CD4-positive, alpha-beta T cell treated with Interleukin-21 for 1 hour (primary cell): ENCODE results near the gene CD8B2.
"Not testable (repeated sequence)": the region's sequence is repeated elsewhere in the genome, so short reads cannot be mapped to it uniquely, and the experiment has no call there.

ENCODE experiments used
- DNase-seq: peaks from one replicate; pipeline ENCODE4 v3.0.0-alpha.2; 2020

The CD8B2 gene

GRCh38 chr2:106553321-106553720 lies 66.2 kb downstream of the CD8B2 start:
- no peak for DNase-seq

DNA sequence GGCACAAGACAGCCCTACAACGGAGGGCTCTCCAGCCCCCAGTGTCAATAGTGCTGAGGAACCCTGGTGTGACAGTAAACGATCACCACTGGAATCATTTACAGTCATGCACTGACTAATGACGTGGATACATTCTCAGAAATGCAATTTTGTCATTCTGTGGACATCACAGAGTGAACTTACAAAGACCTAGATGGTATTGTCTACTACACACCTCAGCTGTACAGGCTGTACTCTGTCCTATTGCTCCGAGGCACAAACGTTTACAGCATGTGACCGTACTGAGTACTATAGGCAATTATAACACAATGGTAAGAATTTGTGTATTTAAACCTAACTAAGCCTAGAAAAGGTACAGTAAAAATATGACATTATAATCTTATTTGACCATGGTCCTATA lies 67.2 kb downstream of the CD8B2 start:
- no peak for DNase-seq

DNA sequence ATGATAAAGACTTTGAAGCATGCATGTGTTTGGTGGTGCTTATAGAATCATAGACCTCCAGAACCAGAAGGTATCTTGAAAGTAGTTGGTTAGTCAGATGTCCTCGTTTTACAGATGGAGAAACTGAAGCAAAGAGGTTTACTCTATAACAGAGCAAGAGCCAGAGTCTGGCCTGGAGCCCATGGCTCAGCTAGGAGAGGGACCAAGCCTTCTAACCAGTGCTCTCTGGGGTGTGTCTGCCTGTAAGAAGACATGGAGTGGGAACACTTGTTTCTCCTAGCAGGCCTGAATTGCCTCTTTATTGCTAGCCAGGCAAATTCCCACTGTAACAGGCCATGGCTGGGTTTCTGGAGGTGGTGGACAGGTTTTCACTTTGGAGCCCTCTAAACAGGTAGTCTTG lies 67.9 kb downstream of the CD8B2 start:
- DNase-seq: no peak

GRCh38 chr2:106559786-106560185 lies 72.6 kb downstream of the CD8B2 start:
- DNase-seq: not testable (repeated sequence)

DNA sequence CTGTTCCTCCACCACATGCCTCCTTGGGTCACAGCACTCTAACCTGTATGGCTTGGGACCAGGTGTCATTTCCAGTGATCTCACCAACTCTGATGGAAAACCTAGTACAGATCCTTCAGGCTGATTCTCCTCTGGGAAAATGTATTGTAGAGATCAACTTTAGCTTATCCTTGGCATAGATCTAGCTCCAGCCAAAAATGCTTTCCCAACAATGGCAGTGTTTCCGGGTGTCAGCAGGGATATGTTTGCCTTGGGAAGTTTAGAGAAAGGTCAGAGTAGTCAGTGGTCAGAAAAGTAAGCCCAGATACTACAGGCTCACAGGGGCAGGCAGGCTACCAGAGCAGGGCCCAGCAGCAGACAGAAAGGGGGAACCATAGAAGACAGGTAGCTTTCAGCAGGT lies 73.6 kb downstream of the CD8B2 start:
- DNase-seq: no peak

DNA sequence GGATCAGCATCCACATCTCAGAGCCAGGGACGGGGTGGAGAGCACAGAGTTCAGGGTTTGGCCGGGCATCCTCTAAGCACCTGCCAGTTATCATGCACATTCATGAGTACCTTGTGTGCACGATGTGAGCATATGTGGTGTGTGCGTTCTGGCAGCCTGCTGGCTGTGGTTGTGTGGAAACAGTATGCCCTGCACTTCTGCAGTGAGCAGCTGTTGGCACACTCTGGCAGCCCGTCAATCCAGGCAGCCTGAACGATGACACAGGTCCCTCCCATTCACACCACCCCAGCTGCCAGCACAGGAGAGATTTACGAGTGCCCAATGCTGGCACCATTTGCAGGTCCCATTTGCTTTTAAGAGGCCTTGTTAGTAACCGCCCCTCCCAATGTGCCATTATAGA lies 74.2 kb downstream of the CD8B2 start:
- DNase-seq: no peak

DNA sequence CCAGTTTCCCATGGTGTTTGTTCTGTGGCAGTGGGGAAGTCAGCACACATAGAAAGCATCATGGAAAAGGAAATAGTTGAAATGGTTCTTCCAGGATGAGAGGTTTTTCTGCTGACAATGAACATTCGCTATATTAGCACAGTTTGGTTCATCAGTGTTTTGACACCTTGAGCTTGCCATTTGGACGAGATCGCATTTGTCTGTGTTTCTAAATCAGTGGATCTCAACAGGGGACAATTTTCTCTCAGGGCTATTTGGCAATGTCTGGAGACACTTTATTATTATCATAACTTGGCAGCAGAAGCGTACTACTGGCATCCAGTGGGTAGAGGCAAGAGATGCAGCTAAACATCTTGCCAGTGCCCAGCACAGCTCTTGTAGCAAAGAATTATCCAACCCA lies 74.6 kb downstream of the CD8B2 start:
- no peak for DNase-seq

DNA sequence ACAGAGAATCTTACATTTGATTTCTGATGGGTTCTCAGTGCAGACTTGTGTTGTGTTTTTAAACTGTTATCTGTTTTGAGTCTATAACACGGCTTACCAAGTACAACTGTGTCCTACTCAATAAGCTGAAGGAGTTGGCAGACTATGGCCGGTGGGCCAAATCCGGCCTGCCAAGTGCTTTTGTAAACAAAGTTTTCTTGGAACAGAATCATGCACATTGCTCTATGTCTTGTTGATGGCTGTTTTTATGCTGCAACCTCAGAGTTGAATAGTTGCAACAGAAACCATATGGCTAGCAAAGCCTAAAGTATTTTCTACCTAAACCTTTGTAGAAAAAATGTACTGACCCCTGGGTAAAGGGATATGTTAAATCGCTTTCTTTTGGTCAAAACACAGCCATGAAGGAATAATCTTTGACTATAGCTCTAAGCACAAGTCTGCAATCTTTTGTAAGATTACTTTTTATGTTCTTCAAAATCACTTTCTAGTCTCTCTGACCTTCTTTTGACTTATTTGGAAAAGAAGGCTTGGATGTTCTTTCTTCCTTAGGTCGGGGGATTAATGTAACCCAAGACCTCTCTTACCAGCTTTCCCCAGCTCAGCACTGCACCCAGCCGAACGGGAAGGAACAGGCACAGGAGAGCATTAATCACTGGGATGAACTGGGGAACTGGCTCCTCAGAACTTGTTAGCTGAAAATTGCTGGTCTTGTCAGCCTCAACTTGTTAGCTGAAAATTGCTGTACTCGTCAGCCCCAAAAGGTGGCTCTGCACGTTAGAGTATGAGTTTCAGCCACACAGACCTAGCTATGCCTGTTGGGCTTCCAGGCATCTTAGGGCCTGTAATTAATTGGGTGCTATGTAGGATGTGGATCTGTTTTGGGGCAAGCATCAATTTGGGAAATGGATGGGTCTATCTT lies 75.4 kb downstream of the CD8B2 start:
- DNase-seq: no peak

GRCh38 chr2:106563195-106563594 lies 76.0 kb downstream of the CD8B2 start:
- DNase-seq: no peak

- no peak for DNase-seq
Measured at GRCh38 chr2:106565599-106565998, 78.4 kb downstream of the CD8B2 start.

GRCh38 chr2:106566050-106566449 lies 78.9 kb downstream of the CD8B2 start:
- DNase-seq: no peak

DNA sequence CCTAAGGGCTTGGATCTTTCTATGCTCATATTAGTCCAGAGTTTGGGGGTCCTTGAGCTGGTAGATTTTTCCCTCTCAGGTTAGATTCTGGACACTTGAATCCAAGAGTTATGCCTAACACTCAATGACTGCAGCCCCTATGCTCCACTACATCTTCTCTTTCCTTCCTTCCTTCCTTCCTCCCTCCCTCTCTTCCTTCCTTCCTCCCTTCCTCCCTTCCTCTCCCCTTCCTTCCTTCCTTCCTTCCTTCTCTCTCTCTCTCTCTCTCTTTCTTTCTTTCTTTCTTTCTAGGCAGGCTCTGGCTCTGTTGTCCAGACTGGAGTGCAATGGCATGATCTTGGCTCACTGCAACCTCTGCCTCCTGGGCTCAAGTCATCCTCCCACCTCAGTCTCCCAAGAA lies 79.3 kb downstream of the CD8B2 start:
- not testable (repeated sequence) for DNase-seq

GRCh38 chr2:106570316-106570715 lies 83.2 kb downstream of the CD8B2 start:
- DNase-seq: no peak
